CD4-positive, alpha-beta T cell treated with Interleukin-2 at 100 ng/mL for 4 hours (primary cell): ENCODE data around the gene DCDC1.

Source experiments
- DNase-seq: peaks from one replicate; pipeline ENCODE4 v3.0.0-alpha.2; 2020; ENCODE audit warnings: low spot score

The DCDC1 gene

GRCh38 chr11:31369348-31370329 lies at the start of gene DCDC1, which contains the start of gene DNAJC24:
TSS of gene DCDC1 (minus strand) at chr11:31369739. CDS start at chr11:31328280, 41,459 bp downstream.
TSS of gene DNAJC24 (plus strand) at chr11:31369860. CDS start at chr11:31370749, 889 bp downstream.
- DNase-seq: peak; percentile 94

- no peak for DNase-seq
Observed at GRCh38 chr11:31419138-31419537, 49.6 kb upstream of the DCDC1 start.

GRCh38 chr11:31417816-31418215 lies 48.3 kb upstream of the DCDC1 start:
- no peak for DNase-seq

- DNase-seq: no peak
Observed at GRCh38 chr11:31417357-31417756, 47.8 kb upstream of the DCDC1 start.

GRCh38 chr11:31415435-31415834 lies 45.9 kb upstream of the DCDC1 start:
- DNase-seq: no peak

- no peak for DNase-seq
Observed at GRCh38 chr11:31414338-31414737, 44.8 kb upstream of the DCDC1 start.

- no peak for DNase-seq
Observed at GRCh38 chr11:31412946-31413345, 43.4 kb upstream of the DCDC1 start.

GRCh38 chr11:31408201-31408600 lies 38.7 kb upstream of the DCDC1 start:
- DNase-seq: no peak

- no peak for DNase-seq
Observed at GRCh38 chr11:31404614-31405013, 35.1 kb upstream of the DCDC1 start.

GRCh38 chr11:31397239-31397834 lies 27.8 kb upstream of the DCDC1 start:
- DNase-seq: peak; percentile 8

- DNase-seq: no peak
Observed at GRCh38 chr11:31387379-31387778, 17.8 kb upstream of the DCDC1 start.

- DNase-seq: no peak
Observed at GRCh38 chr11:31383116-31383515, 13.6 kb upstream of the DCDC1 start.

- no peak for DNase-seq
Observed at GRCh38 chr11:31375879-31376278, 6.3 kb upstream of the DCDC1 start.

- DNase-seq: peak; percentile 19
Observed at GRCh38 chr11:31366795-31367194, 2.7 kb downstream of the DCDC1 start.

- DNase-seq: no peak
Observed at GRCh38 chr11:31361743-31362142, 7.8 kb downstream of the DCDC1 start.

GRCh38 chr11:31355817-31356216 lies 13.7 kb downstream of the DCDC1 start:
- DNase-seq: no peak

- no peak for DNase-seq
Observed at GRCh38 chr11:31355131-31355530, 14.4 kb downstream of the DCDC1 start.

- DNase-seq: no peak
Observed at GRCh38 chr11:31351168-31351567, 18.4 kb downstream of the DCDC1 start.

- peak; percentile 21 for DNase-seq
Observed at GRCh38 chr11:31340903-31341572, 28.5 kb downstream of the DCDC1 start.

GRCh38 chr11:31337806-31338205 lies 31.7 kb downstream of the DCDC1 start:
- DNase-seq: no peak

- no peak for DNase-seq
Observed at GRCh38 chr11:31328697-31329096, 40.8 kb downstream of the DCDC1 start.

GRCh38 chr11:31327417-31327816 lies 42.1 kb downstream of the DCDC1 start:
- DNase-seq: no peak
